Renal cortical epithelial cell (primary cell): ENCODE measurements around the gene SEC22A. TPM values are rescaled to one million over a fixed set of nuclear protein-coding genes. Genes with fewer than 3 reads are reported as not detected.
A peak's percentile ranks its signal among the peaks of the same experiment; 100 is the strongest.
"Not testable (repeated sequence)": the region's sequence is repeated elsewhere in the genome, so short reads cannot be mapped to it uniquely, and the experiment has no call there.

Experiments used
- DNase-seq: peaks from one replicate; pipeline ENCODE4 v3.0.0-alpha.2; 2011; ENCODE audit warnings: low read depth
- total RNA-seq: library from RNA; depleted of rRNA; stranded (reverse); fragments of >200 nt; gene quantifications from 2 replicates; pipeline ENCODE4 v1.2.3, GENCODE V29; 2014

SEC22A gene
- total RNA-seq, 1 donor from 2014 or later, result 42.9 TPM

- DNase-seq, result no peak
These were observed 21.0 kb upstream of the SEC22A start for GRCh38 chr3:123180791-123181190.

- DNase-seq, result no peak
These were observed 15.0 kb upstream of the SEC22A start for GRCh38 chr3:123186695-123187094.

GRCh38 chr3:123188058-123188457 lies 13.7 kb upstream of the SEC22A start:
- DNase-seq, result no peak

- no peak for DNase-seq
These were observed 8.2 kb upstream of the SEC22A start for GRCh38 chr3:123193448-123194101.

GRCh38 chr3:123194552-123194951 lies 7.2 kb upstream of the SEC22A start:
- DNase-seq, result peak; percentile 22

- DNase-seq, result no peak
These were observed 3.4 kb upstream of the SEC22A start for GRCh38 chr3:123198372-123198771.

- DNase-seq, result no peak
These were observed 553 bp upstream of the SEC22A start for GRCh38 chr3:123201223-123201556.

- DNase-seq, result no peak
These were observed 708 bp downstream of the SEC22A start for GRCh38 chr3:123202451-123202850.

GRCh38 chr3:123218990-123219389 lies 17.2 kb downstream of the SEC22A start:
- DNase-seq, result no peak

GRCh38 chr3:123221369-123221768 lies 19.6 kb downstream of the SEC22A start:
- DNase-seq, result not testable (repeated sequence)

- DNase-seq, result no peak
These were observed 23.3 kb downstream of the SEC22A start for GRCh38 chr3:123225016-123225415.

GRCh38 chr3:123226549-123226948 lies 24.8 kb downstream of the SEC22A start:
- DNase-seq, result no peak

- DNase-seq, result peak; percentile 36
These were observed 27.4 kb downstream of the SEC22A start for GRCh38 chr3:123229145-123229544.

- no peak for DNase-seq
These were observed 35.2 kb downstream of the SEC22A start for GRCh38 chr3:123236902-123237301.

- not testable (repeated sequence) for DNase-seq
These were observed 37.4 kb downstream of the SEC22A start for GRCh38 chr3:123239186-123239585.

GRCh38 chr3:123239756-123240155 lies 38.0 kb downstream of the SEC22A start:
- no peak for DNase-seq

- peak; percentile 41 for DNase-seq
These were observed 42.4 kb downstream of the SEC22A start for GRCh38 chr3:123244128-123244527.

GRCh38 chr3:123246866-123247265 lies 45.1 kb downstream of the SEC22A start:
- DNase-seq, result no peak

GRCh38 chr3:123256256-123256655 lies 54.5 kb downstream of the SEC22A start:
- no peak for DNase-seq

GRCh38 chr3:123258359-123258758 lies 56.6 kb downstream of the SEC22A start:
- DNase-seq, result no peak

GRCh38 chr3:123258811-123259420 lies 57.2 kb downstream of the SEC22A start:
- DNase-seq, result peak; percentile 69

GRCh38 chr3:123261666-123262065 lies 59.9 kb downstream of the SEC22A start:
- DNase-seq, result no peak

- no peak for DNase-seq
These were observed 60.5 kb downstream of the SEC22A start for GRCh38 chr3:123262226-123262625.

- DNase-seq, result no peak
These were observed 61.1 kb downstream of the SEC22A start for GRCh38 chr3:123262868-123263267.
